T-helper 22 cell (primary cell): ENCODE measurements around the gene H6PD.

Experiments used
- DNase-seq: peaks from one replicate; pipeline ENCODE4 v3.0.0-alpha.2; 2020; ENCODE audit warnings: low read depth

The H6PD gene

GRCh38 chr1:9240914-9241820, 6.6 kb downstream of the H6PD start:
- DNase-seq = no peak

- DNase-seq = no peak
Observed at GRCh38 chr1:9241891-9242290, 7.3 kb downstream of the H6PD start.

GRCh38 chr1:9242338-9242969, 7.9 kb downstream of the H6PD start:
- no peak for DNase-seq

GRCh38 chr1:9243066-9243739, 8.6 kb downstream of the H6PD start:
- no peak for DNase-seq

- no peak for DNase-seq
Observed at GRCh38 chr1:9244501-9245229, 10.1 kb downstream of the H6PD start.

- DNase-seq = no peak
Observed at GRCh38 chr1:9245230-9245619, 10.7 kb downstream of the H6PD start.

- DNase-seq = no peak
Observed at GRCh38 chr1:9245661-9246060, 11.1 kb downstream of the H6PD start.

- DNase-seq = no peak
Observed at GRCh38 chr1:9246215-9246614, 11.6 kb downstream of the H6PD start.

- DNase-seq = no peak
Observed at GRCh38 chr1:9246841-9247785, 12.5 kb downstream of the H6PD start.

GRCh38 chr1:9247894-9248293, 13.3 kb downstream of the H6PD start:
- DNase-seq = no peak

- DNase-seq = no peak
Observed at GRCh38 chr1:9248341-9249262, 14.0 kb downstream of the H6PD start.

- no peak for DNase-seq
Observed at GRCh38 chr1:9249263-9249533, 14.6 kb downstream of the H6PD start.

GRCh38 chr1:9249534-9250410, 15.2 kb downstream of the H6PD start:
- no peak for DNase-seq

GRCh38 chr1:9250411-9251381, 16.1 kb downstream of the H6PD start:
- no peak for DNase-seq

GRCh38 chr1:9251501-9251900, 16.9 kb downstream of the H6PD start:
- DNase-seq = no peak

GRCh38 chr1:9253004-9253403, 18.4 kb downstream of the H6PD start:
- DNase-seq = no peak

GRCh38 chr1:9253453-9254105, 19.0 kb downstream of the H6PD start:
- DNase-seq = no peak

- no peak for DNase-seq
Observed at GRCh38 chr1:9256332-9256731, 21.8 kb downstream of the H6PD start.
